Posterior cingulate gyrus (tissue), 11 donors: Measurements from ENCODE around the gene CDC42SE1.

Source experiments
- DNase-seq, 10 donors: peaks; one replicate each; pipeline versions ENCODE4 v3.0.0 to v3.0.0-alpha.2; 2020 to 2021; ENCODE audit warnings: mixed read lengths in 3 of 10
- intact Hi-C: fragments of 100-400 bp; cut with DNase I; formaldehyde crosslinking; loops from one replicate; pipeline ENCODE4 v1.15.1; 2023

CDC42SE1 gene

GRCh38 chr1:151011154-151011850 is 48.1 kb downstream of the CDC42SE1 start:
- DNase-seq: peak in 1 of 10 donors; percentile 15
- intact Hi-C loops: no loop called here

GRCh38 chr1:151010346-151010726 is 49.1 kb downstream of the CDC42SE1 start:
- intact Hi-C loops: no loop called here
- DNase-seq: no peak

GRCh38 chr1:151009674-151010345 is 49.6 kb downstream of the CDC42SE1 start:
- DNase-seq: no peak
- intact Hi-C loops: loop anchor here (5.0 kb wide), 1 partner anchor 37 kb away; the partner anchor contains the start of gene C1orf56

- DNase-seq: no peak
- intact Hi-C loops: loop anchor here (5.0 kb wide), 1 partner anchor 38 kb away; the partner anchor contains the start of gene C1orf56
These were observed 50.2 kb downstream of the CDC42SE1 start for GRCh38 chr1:151009206-151009587.

GRCh38 chr1:151008244-151009205 is 50.9 kb downstream of the CDC42SE1 start, which contains the start of gene PRUNE1:
TSS of gene PRUNE1 (plus strand) at chr1:151008449. CDS start at chr1:151008633, 184 bp downstream.
- intact Hi-C loops: loop anchor here (5.0 kb wide), 1 partner anchor 39 kb away; the partner anchor contains the start of gene C1orf56
- peak; percentile 94 to 99 (median 96) for DNase-seq

GRCh38 chr1:151007853-151008243 is 51.6 kb downstream of the CDC42SE1 start:
- DNase-seq: no peak
- intact Hi-C loops: loop anchor here (5.0 kb wide), 1 partner anchor 39 kb away; the partner anchor contains the start of gene C1orf56

- intact Hi-C loops: loop anchor here (5.0 kb wide), 1 partner anchor 41 kb away; the partner anchor contains the start of gene C1orf56
- peak; percentile 43 to 96 (median 75) for DNase-seq
These were observed 52.9 kb downstream of the CDC42SE1 start, which contains the start of gene MINDY1 for GRCh38 chr1:151006327-151007052. TSS of gene MINDY1 (minus strand) at chr1:151006902. CDS start at chr1:151002617, 4,285 bp downstream.

- DNase-seq: no peak
- intact Hi-C loops: loop anchor here (5.0 kb wide), 1 partner anchor 41 kb away; the partner anchor contains the start of gene C1orf56
These were observed 53.6 kb downstream of the CDC42SE1 start for GRCh38 chr1:151005729-151006319.

GRCh38 chr1:151003180-151003579 is 56.2 kb downstream of the CDC42SE1 start:
- no peak for DNase-seq
- intact Hi-C loops: no loop called here

GRCh38 chr1:151002611-151003010 is 56.8 kb downstream of the CDC42SE1 start:
- no peak for DNase-seq
- intact Hi-C loops: no loop called here

GRCh38 chr1:151002051-151002450 is 57.4 kb downstream of the CDC42SE1 start:
- intact Hi-C loops: no loop called here
- DNase-seq: no peak

GRCh38 chr1:151001602-151002001 is 57.8 kb downstream of the CDC42SE1 start:
- intact Hi-C loops: no loop called here
- no peak for DNase-seq
